CD4-positive, CD25-positive, alpha-beta regulatory T cell (primary cell): ENCODE measurements around the gene IGF1R. TPM values are rescaled to one million over a fixed set of nuclear protein-coding genes. Genes with fewer than 3 reads are reported as not detected.

ENCODE experiments used
- ATAC-seq, 2 donors: fragments of 150-1000 bp; cut with Tn5 transposase; one replicate each; pipeline ENCODE4 v1.10.0; 2021; ENCODE audit warnings: low read depth in 2 of 2, moderate number of reproducible peaks in 2 of 2, moderate library complexity in 1 of 2
- DNase-seq, 3 donors: peaks; one replicate each; pipeline versions ENCODE4 v3.0.0 to v3.0.0-alpha.2; 2012 to 2022; ENCODE audit warnings: mixed read lengths in 1 of 3
- H3K27ac ChIP-seq: one replicate; pipeline ENCODE4 v1.7.0; 2013; ENCODE audit warnings: mild to moderate bottlenecking, low read length; ENCODE audit not compliant: insufficient read depth, poor library complexity, severe bottlenecking
- H3K27me3 ChIP-seq: one replicate; pipeline ENCODE4 v1.7.0; 2013; ENCODE audit warnings: low read length; ENCODE audit not compliant: control insufficient read depth, insufficient read depth
- H3K36me3 ChIP-seq: one replicate; pipeline ENCODE4 v1.7.0; 2013; ENCODE audit warnings: mild to moderate bottlenecking, low read length, moderate library complexity; ENCODE audit not compliant: control insufficient read depth, insufficient read depth
- H3K4me1 ChIP-seq: 2 replicates; pipeline ENCODE4 v1.7.0; 2013; ENCODE audit warnings: mild to moderate bottlenecking, low read length; ENCODE audit not compliant: insufficient read depth, control insufficient read depth, poor library complexity, severe bottlenecking
- H3K4me3 ChIP-seq: one replicate; pipeline ENCODE4 v1.7.0; 2013; ENCODE audit warnings: low read depth, mild to moderate bottlenecking, low read length, moderate library complexity
- H3K9me3 ChIP-seq, 2 experiments: 1 replicate in 1 of 2; 2 replicates in 1 of 2; pipeline ENCODE4 v1.7.0; 2013; ENCODE audit warnings: low read length in 2 of 2, mild to moderate bottlenecking in 1 of 2, moderate library complexity in 1 of 2; ENCODE audit not compliant: control insufficient read depth in 2 of 2
- H3K27ac Mint-ChIP-seq, 3 donors: one replicate each; pipeline ENCODE4 v1.8.0; 2020 to 2022; ENCODE audit warnings: mild to moderate bottlenecking in 3 of 3, mixed read lengths in 3 of 3, moderate library complexity in 2 of 3
- H3K27me3 Mint-ChIP-seq: one replicate; pipeline ENCODE4 v1.8.0; 2022; ENCODE audit warnings: mild to moderate bottlenecking, mixed read lengths
- H3K36me3 Mint-ChIP-seq: one replicate; pipeline ENCODE4 v1.8.0; 2020; ENCODE audit warnings: mixed read lengths
- H3K4me1 Mint-ChIP-seq, 4 donors: one replicate each; pipeline ENCODE4 v1.8.0; 2020 to 2022; ENCODE audit warnings: mixed read lengths in 4 of 4, mild to moderate bottlenecking in 1 of 4
- H3K4me3 Mint-ChIP-seq, 4 donors: one replicate each; pipeline ENCODE4 v1.8.0; 2020 to 2022; ENCODE audit warnings: mild to moderate bottlenecking in 4 of 4, mixed read lengths in 4 of 4, moderate library complexity in 3 of 4
- H3K9me3 Mint-ChIP-seq, 7 donors: one replicate each; pipeline ENCODE4 v1.8.0; 2020 to 2022; ENCODE audit warnings: mixed read lengths in 7 of 7, mild to moderate bottlenecking in 3 of 7, moderate library complexity in 2 of 7
- polyA plus RNA-seq, 4 donors: library from polyadenylated mRNA; unstranded; fragments of 300-500 nt; fragmentation: Illumina TruSeq; gene quantifications; one replicate each; pipeline ENCODE4 v1.2.3, GENCODE V29; 2021
- total RNA-seq: library from RNA; stranded (reverse); gene quantifications from one replicate; pipeline ENCODE4 v1.2.3, GENCODE V29; 2022

IGF1R gene
- total and polyA plus RNA-seq, 5 donors from 2014 or later, result 1.6 to 14.2 (median 3.6) TPM

DNA sequence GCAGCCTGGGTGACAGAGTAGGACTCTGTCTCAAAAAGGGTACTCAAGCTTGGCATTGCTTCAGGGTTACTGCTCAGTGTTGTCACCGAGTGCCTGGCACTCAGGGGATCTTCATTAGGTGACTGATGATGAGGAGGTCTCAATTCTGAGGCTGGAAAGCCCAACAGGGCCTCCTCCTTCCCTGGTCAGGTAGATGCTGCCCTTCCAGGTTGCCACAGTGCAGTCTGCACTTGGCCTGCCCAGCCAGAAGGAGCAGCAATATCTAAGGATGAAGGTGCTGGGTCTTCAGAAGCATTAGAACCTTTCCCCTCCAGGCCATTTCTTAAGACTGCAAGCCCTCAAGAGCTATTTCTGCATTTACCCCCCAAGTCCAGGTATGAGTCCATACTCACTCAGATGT, 317.3 kb downstream of the IGF1R start:
- H3K4me3 Mint-ChIP-seq, result no peak overlapping the region
- H3K4me1 Mint-ChIP-seq, result no peaks in the 10 kb centered on the region
- H3K4me1 ChIP-seq, result no peaks in the 10 kb centered on the region
- H3K27me3 Mint-ChIP-seq, result no peaks in the 10 kb centered on the region
- DNase-seq (no peak), ATAC-seq (no peak)
- peaks cover 0 to 14% (median 2%) of the 10 kb centered on the region in 7 donors for H3K9me3 Mint-ChIP-seq
- peaks cover 34% of the 10 kb centered on the region for H3K36me3 Mint-ChIP-seq
- H3K27ac ChIP-seq, result no peak overlapping the region
- H3K27ac Mint-ChIP-seq, result no peak overlapping the region
- no peaks in the 10 kb centered on the region for H3K27me3 ChIP-seq
- peaks cover 0 to 6% of the 10 kb centered on the region in 2 experiments for H3K9me3 ChIP-seq
- no peak overlapping the region for H3K4me3 ChIP-seq
- no peaks in the 10 kb centered on the region for H3K36me3 ChIP-seq

DNA sequence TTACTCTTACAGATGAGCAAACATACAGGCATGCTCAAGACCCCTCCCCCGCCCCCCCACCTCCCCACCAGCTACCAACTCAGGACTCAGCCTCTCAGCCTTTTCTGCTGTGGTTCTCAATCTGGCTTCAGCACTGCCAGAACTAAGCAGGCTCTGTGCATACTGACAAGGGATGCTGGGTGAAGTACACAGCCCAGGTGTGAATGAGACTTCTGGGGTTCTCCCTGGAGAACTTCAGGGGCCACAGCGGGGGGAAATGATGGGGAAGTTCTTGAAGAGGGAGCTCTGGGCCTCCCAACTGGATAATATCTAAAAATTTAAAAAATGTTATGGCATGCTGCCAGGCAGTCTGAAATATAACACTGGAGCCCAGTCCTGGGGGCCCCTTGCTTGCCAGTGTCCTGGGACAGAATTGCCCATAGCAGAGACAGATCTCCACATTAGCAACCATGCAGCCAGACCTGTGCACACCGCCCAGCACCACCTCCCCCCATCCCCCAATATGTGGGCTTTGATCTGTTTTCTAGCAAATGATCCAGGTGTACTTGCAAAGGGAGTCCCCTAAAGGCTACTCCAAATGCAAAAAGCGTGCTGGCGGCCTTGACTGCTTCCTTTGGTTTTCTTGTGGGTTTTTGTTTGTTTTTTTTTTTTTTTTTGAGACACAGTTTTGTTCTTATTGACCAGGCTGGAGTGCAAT, 317.9 kb downstream of the IGF1R start:
- Mint-ChIP-seq H3K27ac (no peak overlapping the region), H3K4me3 (no peak overlapping the region), H3K36me3 (peaks cover 29% of the 10 kb centered on the region), H3K9me3 (peaks cover 0 to 14% (median 2%) of the 10 kb centered on the region in 7 donors), H3K27me3 (no peaks in the 10 kb centered on the region), H3K4me1 (no peaks in the 10 kb centered on the region)
- H3K27me3 ChIP-seq, result no peaks in the 10 kb centered on the region
- H3K36me3 ChIP-seq, result no peaks in the 10 kb centered on the region
- no peak overlapping the region for H3K27ac ChIP-seq
- no peak for DNase-seq
- H3K4me1 ChIP-seq, result no peaks in the 10 kb centered on the region
- ATAC-seq, result no peak
- H3K9me3 ChIP-seq, result peaks cover 0 to 6% of the 10 kb centered on the region in 2 experiments
- no peak overlapping the region for H3K4me3 ChIP-seq

DNA sequence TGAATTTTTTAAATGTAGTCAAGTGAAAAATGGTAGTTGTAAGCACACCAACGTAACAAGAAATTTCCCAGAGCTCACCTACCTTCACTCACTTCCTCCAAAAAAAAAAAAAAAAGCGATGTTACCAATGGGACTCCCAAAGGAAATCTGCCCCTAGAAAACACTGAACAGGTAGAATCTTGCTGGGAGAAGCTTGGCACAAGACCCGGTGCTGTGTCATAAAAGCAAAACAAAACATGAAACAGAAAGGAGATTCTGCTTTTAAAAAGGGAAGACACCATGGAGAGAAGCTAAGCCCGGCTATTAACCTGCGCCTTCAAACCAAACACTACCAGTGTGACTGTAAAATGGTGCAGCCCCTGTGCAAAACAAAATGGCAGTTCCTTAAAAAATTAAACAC, 318.8 kb downstream of the IGF1R start:
- H3K36me3 ChIP-seq, result no peaks in the 10 kb centered on the region
- no peaks in the 10 kb centered on the region for H3K9me3 ChIP-seq
- peaks cover 22% of the 10 kb centered on the region for H3K36me3 Mint-ChIP-seq
- no peak overlapping the region for H3K4me3 ChIP-seq
- no peak overlapping the region for H3K27ac ChIP-seq
- no peak overlapping the region for H3K4me3 Mint-ChIP-seq
- H3K4me1 Mint-ChIP-seq, result no peaks in the 10 kb centered on the region
- no peak overlapping the region for H3K27ac Mint-ChIP-seq
- ATAC-seq (no peak), DNase-seq (no peak)
- peaks cover 0 to 8% (median 0%) of the 10 kb centered on the region in 7 donors for H3K9me3 Mint-ChIP-seq
- no peaks in the 10 kb centered on the region for H3K27me3 Mint-ChIP-seq
- no peaks in the 10 kb centered on the region for H3K4me1 ChIP-seq
- no peaks in the 10 kb centered on the region for H3K27me3 ChIP-seq

DNA sequence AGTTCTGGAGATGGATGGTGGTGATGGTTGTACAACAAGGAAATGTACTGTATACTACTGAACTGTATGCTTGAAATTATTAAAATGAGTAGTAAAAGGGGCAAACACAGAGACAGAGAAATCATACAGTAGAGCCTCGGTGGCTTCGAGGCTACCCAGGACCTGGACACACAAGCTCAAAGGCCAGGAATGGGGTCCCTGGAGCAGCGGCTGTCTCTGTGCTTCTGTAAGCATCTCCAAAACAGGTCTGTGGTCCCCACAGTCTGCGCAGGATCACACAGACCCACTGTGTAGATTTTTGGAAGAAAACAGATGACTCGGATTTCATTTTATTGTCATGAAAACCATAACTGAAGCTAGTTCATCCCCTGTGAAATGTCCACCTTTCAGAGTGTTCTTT, 319.6 kb downstream of the IGF1R start:
- H3K4me1 Mint-ChIP-seq, result no peaks in the 10 kb centered on the region

DNA sequence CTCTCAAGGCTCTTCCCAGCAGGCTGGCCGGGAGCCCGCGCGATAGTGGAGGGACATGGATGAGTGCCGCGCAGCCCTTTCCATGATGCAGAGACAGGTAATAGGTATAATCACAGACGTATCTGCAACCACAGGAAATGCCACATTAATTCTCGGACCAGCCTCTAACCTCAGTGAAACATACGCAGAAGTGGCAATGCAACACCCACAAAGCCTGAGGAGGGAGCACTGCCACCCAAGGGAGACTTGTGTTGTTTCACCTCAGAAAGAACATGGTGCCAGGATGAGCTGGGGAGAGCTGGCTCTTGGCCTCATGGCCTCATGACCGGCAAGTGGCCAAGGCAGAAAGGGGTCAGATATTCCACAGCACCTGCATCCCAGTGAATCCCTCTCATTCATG, 320.2 kb downstream of the IGF1R start:
- H3K36me3 Mint-ChIP-seq, result peaks cover 11% of the 10 kb centered on the region
- no peaks in the 10 kb centered on the region for H3K4me1 ChIP-seq
- no peak for ATAC-seq

More for the DNA sequence above, 319.6 kb downstream of the IGF1R start:
- Mint-ChIP-seq H3K9me3 (peaks cover 0 to 3% (median 0%) of the 10 kb centered on the region in 7 donors), H3K4me3 (no peak overlapping the region), H3K27ac (no peak overlapping the region), H3K36me3 (peaks cover 15% of the 10 kb centered on the region), H3K27me3 (no peaks in the 10 kb centered on the region)
- Histone ChIP-seq H3K27ac (no peak overlapping the region), H3K27me3 (no peaks in the 10 kb centered on the region), H3K4me1 (no peaks in the 10 kb centered on the region), H3K36me3 (no peaks in the 10 kb centered on the region), H3K9me3 (no peaks in the 10 kb centered on the region), H3K4me3 (no peak overlapping the region)
- ATAC-seq, result no peak
- no peak for DNase-seq

DNA sequence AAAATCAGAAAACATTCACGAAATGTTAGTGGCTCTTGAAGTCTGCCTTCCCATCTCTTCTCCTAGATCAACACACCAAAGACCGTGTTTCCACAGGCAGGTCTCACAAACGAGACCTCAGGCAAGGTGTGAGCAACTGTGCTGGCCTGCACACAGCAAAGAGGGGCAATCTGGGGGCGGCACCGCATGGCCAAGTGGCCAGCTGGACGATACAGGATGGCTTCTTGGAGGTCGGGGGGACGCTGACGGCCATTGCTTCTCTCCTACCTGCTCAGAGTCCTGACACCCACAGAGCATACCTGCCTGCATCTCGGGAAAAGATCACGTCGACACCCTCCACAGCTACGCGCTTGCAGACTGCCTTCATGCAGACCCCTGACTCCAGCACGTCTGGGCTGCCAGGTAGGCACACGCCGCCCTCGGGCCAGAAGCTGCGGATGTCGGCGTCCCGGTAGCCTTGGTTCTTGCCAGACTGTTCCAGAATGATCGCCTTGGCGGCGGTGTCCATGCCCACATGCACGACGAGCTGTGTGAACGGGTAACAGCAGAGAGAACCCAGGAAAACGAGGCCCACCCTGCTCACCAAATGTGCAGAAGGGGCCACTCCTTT, 320.9 kb downstream of the IGF1R start:
- Mint-ChIP-seq H3K4me3 (no peak overlapping the region), H3K27me3 (no peaks in the 10 kb centered on the region), H3K9me3 (peaks cover 0 to 3% (median 0%) of the 10 kb centered on the region in 7 donors), H3K4me1 (no peaks in the 10 kb centered on the region), H3K36me3 (peaks cover 9% of the 10 kb centered on the region), H3K27ac (no peak overlapping the region)
- DNase-seq, result no peak
- no peaks in the 10 kb centered on the region for H3K27me3 ChIP-seq
- H3K36me3 ChIP-seq, result no peaks in the 10 kb centered on the region
- H3K4me3 ChIP-seq, result no peak overlapping the region
- no peak overlapping the region for H3K27ac ChIP-seq
- no peaks in the 10 kb centered on the region for H3K9me3 ChIP-seq
- H3K4me1 ChIP-seq, result no peaks in the 10 kb centered on the region
- ATAC-seq, result no peak

More for the DNA sequence above, 320.2 kb downstream of the IGF1R start:
- Mint-ChIP-seq H3K27ac (no peak overlapping the region), H3K4me1 (no peaks in the 10 kb centered on the region), H3K9me3 (peaks cover 0 to 3% (median 0%) of the 10 kb centered on the region in 7 donors), H3K4me3 (no peak overlapping the region), H3K27me3 (no peaks in the 10 kb centered on the region)
- Histone ChIP-seq H3K27me3 (no peaks in the 10 kb centered on the region), H3K27ac (no peak overlapping the region), H3K9me3 (no peaks in the 10 kb centered on the region), H3K36me3 (no peaks in the 10 kb centered on the region), H3K4me3 (no peak overlapping the region)
- DNase-seq, result no peak

DNA sequence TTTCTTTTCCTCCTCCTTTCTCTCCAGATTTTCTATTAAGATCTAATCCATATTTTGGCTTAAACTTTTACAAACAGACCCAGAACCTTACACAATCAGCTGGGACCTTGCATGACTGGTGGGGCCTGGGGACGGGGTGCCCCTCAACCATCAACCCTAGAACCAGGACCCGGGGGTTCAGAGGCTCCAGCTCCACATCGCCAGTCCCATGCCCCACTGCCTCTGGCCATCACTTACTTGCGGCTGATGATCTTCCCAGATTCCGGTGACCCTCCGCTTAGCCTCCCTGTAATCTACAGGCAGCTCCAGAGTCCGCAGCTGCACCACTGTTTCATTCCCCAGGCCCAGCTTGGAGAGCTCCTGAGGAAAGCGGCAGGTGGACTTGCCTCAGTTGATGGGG, 322.5 kb downstream of the IGF1R start:
- Mint-ChIP-seq H3K9me3 (peaks cover 0 to 3% (median 0%) of the 10 kb centered on the region in 7 donors), H3K27me3 (no peaks in the 10 kb centered on the region), H3K4me1 (no peaks in the 10 kb centered on the region), H3K36me3 (peaks cover 9% of the 10 kb centered on the region), H3K27ac (no peak overlapping the region), H3K4me3 (no peak overlapping the region)
- Histone ChIP-seq H3K27me3 (no peaks in the 10 kb centered on the region), H3K36me3 (no peaks in the 10 kb centered on the region), H3K4me3 (no peak overlapping the region), H3K27ac (no peak overlapping the region), H3K4me1 (no peaks in the 10 kb centered on the region), H3K9me3 (no peaks in the 10 kb centered on the region)
- no peak for DNase-seq
- ATAC-seq, result no peak

DNA sequence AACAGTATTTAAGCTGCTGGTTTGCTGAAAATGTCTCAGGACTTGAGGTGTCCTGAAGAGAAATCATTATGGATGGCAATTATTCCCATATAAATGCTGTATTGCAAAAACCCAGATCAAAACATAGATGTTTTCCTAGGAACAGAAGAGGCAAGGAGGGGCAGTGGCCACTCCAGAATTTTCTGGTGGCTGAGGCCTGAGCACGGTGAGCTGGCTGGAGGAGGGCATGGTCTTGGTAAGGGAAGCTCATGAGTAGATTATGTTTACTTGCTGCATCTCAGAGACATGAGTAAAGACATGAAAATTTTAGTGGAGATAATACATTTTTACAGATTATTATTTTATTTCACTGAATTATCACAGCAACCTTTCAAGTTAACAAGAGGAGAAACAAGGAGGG, 328.2 kb downstream of the IGF1R start:
- H3K4me1 ChIP-seq, result no peaks in the 10 kb centered on the region
- H3K9me3 Mint-ChIP-seq, result peaks cover 0 to 3% (median 0%) of the 10 kb centered on the region in 7 donors
- no peak for ATAC-seq
- no peak overlapping the region for H3K27ac ChIP-seq
- H3K27me3 Mint-ChIP-seq, result no peaks in the 10 kb centered on the region
- no peaks in the 10 kb centered on the region for H3K27me3 ChIP-seq
- no peak for DNase-seq
- H3K9me3 ChIP-seq, result no peaks in the 10 kb centered on the region
- H3K4me3 ChIP-seq, result no peak overlapping the region
- no peaks in the 10 kb centered on the region for H3K36me3 ChIP-seq
- H3K27ac Mint-ChIP-seq, result no peak overlapping the region
- no peak overlapping the region for H3K4me3 Mint-ChIP-seq
- H3K4me1 Mint-ChIP-seq, result no peaks in the 10 kb centered on the region
- no peaks in the 10 kb centered on the region for H3K36me3 Mint-ChIP-seq
